Astrocyte of the cerebellum (primary cell): Measurements from ENCODE around the gene IFT25.
"Not testable (repeated sequence)": the region's sequence is repeated elsewhere in the genome, so short reads cannot be mapped to it uniquely, and the experiment has no call there.

Experiments
- DNase-seq: peaks from one replicate; pipeline ENCODE4 v3.0.0-alpha.2; 2011; ENCODE audit warnings: low read depth
- H3K4me3 ChIP-seq: 2 replicates; pipeline ENCODE4 v1.5.1; 2011; ENCODE audit warnings: mild to moderate bottlenecking, low read depth, low read length, moderate library complexity
- in situ Hi-C: cut with HindIII; loops from 2 replicates; pipeline ENCODE4 v1.10.0; 2017; ENCODE audit warnings: low sequenced_read_pairs
- TF ChIP-seq, protein P1 (sequence below): IDR thresholded peaks from 2 replicates; pipeline ENCODE4 v1.5.1; 2012; ENCODE audit warnings: low read length, low read depth, moderate library complexity, mild to moderate bottlenecking; ENCODE audit errors: missing control alignments

The IFT25 gene

DNA sequence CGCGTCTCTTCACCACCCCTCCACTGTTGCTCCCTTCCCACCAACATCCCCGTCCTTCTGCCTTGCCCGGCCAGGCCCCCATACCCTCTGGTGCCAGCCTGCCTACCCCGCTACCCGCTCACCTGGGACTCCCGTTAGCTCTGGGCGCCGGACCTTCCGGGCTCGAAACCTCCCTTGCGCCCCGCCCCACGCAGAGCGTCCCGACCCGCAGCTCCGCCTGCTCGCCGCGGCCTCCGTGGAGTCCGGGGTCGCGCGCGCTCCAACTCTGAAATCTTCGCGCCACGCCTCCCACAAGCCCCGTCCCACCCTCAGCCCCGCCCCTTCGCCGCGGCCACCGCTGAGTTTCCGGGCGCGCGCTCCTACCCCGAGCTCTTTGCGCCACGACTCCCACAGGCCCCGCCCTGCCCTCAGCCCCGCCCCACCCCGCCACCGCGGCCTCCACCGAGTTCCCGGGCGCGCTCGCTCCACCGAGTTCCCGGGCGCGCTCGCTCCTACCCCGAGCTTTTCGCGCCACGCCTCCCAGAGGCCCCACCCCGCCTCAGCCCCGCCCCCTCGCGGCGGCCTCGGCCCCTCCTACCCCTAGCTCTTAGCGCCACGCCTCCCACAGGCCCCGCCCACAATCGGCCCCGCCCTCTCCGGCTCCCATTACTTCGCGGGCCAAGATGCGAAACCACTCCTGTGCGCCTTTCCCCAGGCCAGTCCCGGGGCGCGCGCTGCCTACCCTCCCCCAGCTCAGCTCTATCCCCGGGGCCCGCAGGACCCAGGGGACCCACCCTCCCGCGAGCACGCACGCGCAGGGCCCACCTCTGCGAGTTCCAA, at the start of gene IFT25:
Gene IFT25, minus strand, starts transcription at position 267 of the 819 bp plus-strand sequence. CDS start 5,617 bp downstream, outside the sequence.
- TF ChIP-seq, protein P1, sequence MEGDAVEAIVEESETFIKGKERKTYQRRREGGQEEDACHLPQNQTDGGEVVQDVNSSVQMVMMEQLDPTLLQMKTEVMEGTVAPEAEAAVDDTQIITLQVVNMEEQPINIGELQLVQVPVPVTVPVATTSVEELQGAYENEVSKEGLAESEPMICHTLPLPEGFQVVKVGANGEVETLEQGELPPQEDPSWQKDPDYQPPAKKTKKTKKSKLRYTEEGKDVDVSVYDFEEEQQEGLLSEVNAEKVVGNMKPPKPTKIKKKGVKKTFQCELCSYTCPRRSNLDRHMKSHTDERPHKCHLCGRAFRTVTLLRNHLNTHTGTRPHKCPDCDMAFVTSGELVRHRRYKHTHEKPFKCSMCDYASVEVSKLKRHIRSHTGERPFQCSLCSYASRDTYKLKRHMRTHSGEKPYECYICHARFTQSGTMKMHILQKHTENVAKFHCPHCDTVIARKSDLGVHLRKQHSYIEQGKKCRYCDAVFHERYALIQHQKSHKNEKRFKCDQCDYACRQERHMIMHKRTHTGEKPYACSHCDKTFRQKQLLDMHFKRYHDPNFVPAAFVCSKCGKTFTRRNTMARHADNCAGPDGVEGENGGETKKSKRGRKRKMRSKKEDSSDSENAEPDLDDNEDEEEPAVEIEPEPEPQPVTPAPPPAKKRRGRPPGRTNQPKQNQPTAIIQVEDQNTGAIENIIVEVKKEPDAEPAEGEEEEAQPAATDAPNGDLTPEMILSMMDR = no peak
- peak; percentile 91 for DNase-seq
- H3K4me3 ChIP-seq = peak within 1 kb of the TSS; percentile 88
- in situ Hi-C loops = no loop called here

DNA sequence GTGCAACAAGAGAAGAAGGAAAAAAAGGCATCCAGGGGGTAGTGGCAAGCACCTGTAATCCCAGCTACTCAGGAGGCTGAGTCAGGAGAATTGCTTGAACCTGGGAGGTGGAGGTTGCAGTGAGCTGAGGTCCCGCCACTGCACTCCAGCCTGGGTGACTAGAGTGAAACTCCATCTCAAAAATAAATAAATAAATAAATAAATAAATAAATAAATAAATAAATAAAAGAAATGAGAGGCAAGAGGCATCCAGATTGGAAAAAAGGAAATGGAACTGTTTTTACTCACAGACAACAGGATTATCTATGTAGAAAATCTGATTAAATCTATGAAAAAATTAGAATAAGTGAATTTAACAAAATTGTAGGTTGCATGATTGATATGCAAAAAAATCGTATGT, 49.0 kb upstream of the IFT25 start:
- H3K4me3 ChIP-seq, DNase-seq, in situ Hi-C loops: not testable (repeated sequence)

DNA sequence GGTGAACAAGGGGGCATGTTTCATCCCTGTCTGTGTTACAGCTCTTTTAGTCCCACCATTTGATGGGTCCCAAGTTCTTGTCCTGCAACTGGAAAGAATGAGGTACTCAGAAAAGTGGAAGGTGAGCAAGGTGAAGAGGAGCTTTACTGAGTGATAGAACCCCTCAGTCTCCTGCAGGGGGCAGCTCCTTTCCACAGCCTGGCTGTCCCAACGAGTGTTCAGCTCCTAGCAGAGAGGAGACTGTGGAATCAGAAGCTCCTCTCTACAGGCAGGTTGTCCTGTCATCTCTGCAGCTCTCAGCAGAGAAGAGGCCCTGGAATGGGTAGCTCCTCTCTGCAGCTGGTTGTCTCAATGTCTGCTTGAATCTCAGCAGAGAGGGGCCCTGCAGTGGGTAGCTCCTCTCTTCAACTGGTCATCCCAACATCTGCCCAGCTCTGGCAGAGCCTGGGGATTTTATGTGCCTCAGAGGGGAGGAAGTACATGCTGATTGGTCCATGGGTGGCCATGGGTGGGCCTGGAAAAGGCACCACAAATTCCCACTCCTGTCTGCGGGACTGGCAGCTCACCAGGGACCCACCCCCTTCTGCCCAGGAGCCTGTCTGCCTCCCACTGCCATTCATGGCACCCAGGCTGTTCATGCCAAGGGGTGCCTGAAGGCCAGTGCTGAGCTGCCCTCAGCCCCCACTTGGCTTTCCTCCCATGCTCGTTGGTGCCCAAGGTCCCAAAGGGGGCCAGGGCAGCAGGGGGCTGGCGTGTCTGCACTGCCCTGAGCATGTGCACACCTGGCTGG, 46.8 kb upstream of the IFT25 start:
- H3K4me3 ChIP-seq = no peak overlapping the region
- in situ Hi-C loops = no loop called here
- DNase-seq = no peak
- TF ChIP-seq, protein P1 = no peak

DNA sequence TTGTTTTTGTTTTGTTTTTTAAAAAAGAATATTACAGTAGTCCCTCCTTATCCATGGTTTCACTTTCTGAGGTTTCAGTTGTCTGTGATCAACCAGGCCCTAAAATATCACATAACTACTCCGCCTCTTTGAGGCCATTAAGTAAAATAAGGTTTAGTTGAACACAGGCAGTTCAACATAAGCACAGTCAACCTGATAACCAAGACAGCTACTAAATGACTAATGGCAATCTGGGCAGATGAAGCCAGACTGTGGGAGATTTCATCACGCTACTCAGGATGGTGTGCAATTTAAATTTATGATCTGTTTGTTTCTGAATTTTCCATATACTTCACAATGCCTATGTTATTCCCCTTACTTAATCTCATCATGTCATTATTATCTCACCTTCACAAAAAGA, 42.4 kb upstream of the IFT25 start:
- H3K4me3 ChIP-seq = no peak overlapping the region
- TF ChIP-seq, protein P1 = no peak
- no peak for DNase-seq
- in situ Hi-C loops = no loop called here

DNA sequence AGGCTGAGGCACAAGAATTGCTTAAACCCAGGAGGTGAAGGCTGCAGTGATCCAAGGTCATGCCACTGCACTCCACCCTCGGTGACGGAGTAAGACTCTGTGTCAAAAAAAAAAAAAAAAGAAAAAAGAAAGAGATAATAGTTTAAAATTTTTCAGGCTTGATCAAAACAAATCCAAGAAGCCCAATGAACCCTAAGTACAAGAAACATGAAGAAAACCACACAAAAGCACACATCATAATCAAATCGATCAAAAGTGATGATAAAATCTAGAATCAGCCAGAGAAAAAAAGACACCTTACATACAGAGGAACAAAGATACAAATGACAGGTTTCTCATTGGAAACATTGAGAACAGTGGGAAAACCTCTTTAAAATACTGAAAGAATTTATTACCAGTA, 41.0 kb upstream of the IFT25 start:
- no peak overlapping the region for H3K4me3 ChIP-seq
- no peak for DNase-seq
- in situ Hi-C loops = no loop called here
- TF ChIP-seq, protein P1 = no peak

DNA sequence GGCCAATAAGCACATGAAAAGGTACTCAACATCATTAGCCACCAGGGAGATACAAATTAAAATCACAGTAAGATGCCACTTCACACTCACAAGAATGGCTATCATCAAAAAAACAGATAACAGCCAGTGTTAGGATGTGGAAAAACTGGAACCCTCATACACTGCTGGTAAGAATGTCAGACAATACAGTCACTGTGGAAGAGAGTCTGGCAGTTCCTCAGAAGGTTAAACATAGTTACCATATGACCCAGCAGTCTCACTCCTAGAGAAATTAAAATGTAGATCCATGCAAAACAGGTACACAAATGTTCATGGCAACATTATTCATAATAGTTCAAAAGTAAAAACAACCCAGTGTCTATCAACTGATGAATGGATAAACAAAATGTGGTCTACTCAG, 39.2 kb upstream of the IFT25 start:
- in situ Hi-C loops = no loop called here
- no peak for DNase-seq
- TF ChIP-seq, protein P1 = no peak
- no peak overlapping the region for H3K4me3 ChIP-seq

DNA sequence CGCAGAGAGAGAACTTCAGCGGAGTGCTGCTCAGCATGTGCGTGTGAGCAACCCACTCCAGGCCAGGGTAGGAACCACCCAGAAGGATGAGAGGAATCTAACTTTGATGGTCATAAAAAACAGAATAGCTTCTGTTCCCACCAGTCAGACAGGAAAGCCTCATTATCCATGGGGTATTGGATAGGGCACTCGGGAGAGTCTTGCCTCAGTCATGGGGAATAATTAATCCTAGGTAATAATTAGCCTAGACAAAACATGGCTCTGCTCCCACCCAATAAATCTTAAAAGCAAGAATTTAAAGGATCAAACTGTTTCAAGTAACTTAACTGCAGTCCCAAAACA, 37.2 kb upstream of the IFT25 start:
- TF ChIP-seq, protein P1 = no peak
- no peak for DNase-seq
- peak overlapping the region; percentile 20 for H3K4me3 ChIP-seq
- in situ Hi-C loops = no loop called here
